HepG2 (cell line): Measurements from ENCODE around the gene ELOVL6. TPM values are rescaled to one million over a fixed set of nuclear protein-coding genes. Genes with fewer than 3 reads are reported as not detected.
A peak's percentile ranks its signal among the peaks of the same experiment; 100 is the strongest.

Experiments
- CHD2 ChIP-seq: IDR thresholded peaks from 2 replicates; pipeline ENCODE4 v1.6.1; 2011; ENCODE audit warnings: low read depth, low read length, improper control_type of control experiment
- DPF2 ChIP-seq: sonication (generic); formaldehyde crosslinking; IDR thresholded peaks from 2 replicates; pipeline ENCODE4 v1.4.0; 2020; ENCODE audit warnings: mild to moderate bottlenecking, low read depth, missing genetic modification reagents, borderline replicate concordance
- GABPB1 ChIP-seq: IDR thresholded peaks from 2 replicates; pipeline ENCODE4 v1.6.1; 2016; ENCODE audit warnings: mild to moderate bottlenecking, missing genetic modification reagents, moderate library complexity, missing compliant biosample characterization
- HDAC1 ChIP-seq: sonication (generic); formaldehyde crosslinking; IDR thresholded peaks from 2 replicates; pipeline ENCODE4 v1.5.1; 2020; ENCODE audit warnings: mild to moderate bottlenecking, missing genetic modification reagents
- HNRNPK ChIP-seq: fragments of 200-400 bp; formaldehyde crosslinking; IDR thresholded peaks from 2 replicates; pipeline ENCODE4 v1.6.1; 2018; ENCODE audit warnings: low read length, low read depth, moderate library complexity, mild to moderate bottlenecking; ENCODE audit not compliant: poor library complexity, severe bottlenecking
- JUNB ChIP-seq: sonication (generic); formaldehyde crosslinking; IDR thresholded peaks from 2 replicates; pipeline ENCODE4 v1.8.0; 2022; ENCODE audit warnings: missing genetic modification reagents, mild to moderate bottlenecking, borderline replicate concordance
- RFX5 ChIP-seq: IDR thresholded peaks from 2 replicates; pipeline ENCODE4 v1.6.1; 2011; ENCODE audit warnings: low read depth, low read length, improper control_type of control experiment
- SNRNP70 ChIP-seq: fragments of 200-400 bp; formaldehyde crosslinking; IDR thresholded peaks from 2 replicates; pipeline ENCODE4 v1.6.1; 2017; ENCODE audit warnings: mild to moderate bottlenecking, low read depth, low read length, moderate library complexity
- TSC22D2 ChIP-seq: sonication (generic); formaldehyde crosslinking; IDR thresholded peaks from 2 replicates; pipeline ENCODE4 v1.5.1; 2020; ENCODE audit warnings: missing genetic modification reagents, mild to moderate bottlenecking, borderline replicate concordance
- ZFP36L2 ChIP-seq: sonication (generic); formaldehyde crosslinking; IDR thresholded peaks from 2 replicates; pipeline ENCODE4 v1.4.0; 2020; ENCODE audit warnings: missing genetic modification reagents
- ZFY ChIP-seq: sonication (generic); formaldehyde crosslinking; IDR thresholded peaks from 2 replicates; pipeline ENCODE4 v1.4.0; 2020; ENCODE audit warnings: missing genetic modification reagents
- ZKSCAN8 ChIP-seq: IDR thresholded peaks from 2 replicates; pipeline ENCODE4 v1.6.1; 2016; ENCODE audit warnings: borderline replicate concordance, missing genetic modification reagents, missing compliant biosample characterization
- ZNF235 ChIP-seq: sonication (generic); formaldehyde crosslinking; IDR thresholded peaks from 2 replicates; pipeline ENCODE4 v1.8.1; 2023; ENCODE audit warnings: mild to moderate bottlenecking, missing genetic modification reagents, borderline replicate concordance
- ZNF296 ChIP-seq: sonication (generic); formaldehyde crosslinking; conservative IDR thresholded peaks from 2 replicates; pipeline ENCODE4 v1.5.0; 2020; ENCODE audit warnings: mild to moderate bottlenecking, missing genetic modification reagents
- ZNF605 ChIP-seq: sonication (generic); formaldehyde crosslinking; IDR thresholded peaks from 2 replicates; pipeline ENCODE4 v1.8.0; 2022; ENCODE audit warnings: mild to moderate bottlenecking, missing genetic modification reagents
- ZNF772 ChIP-seq: sonication (generic); formaldehyde crosslinking; IDR thresholded peaks from 2 replicates; pipeline ENCODE4 v1.5.0; 2020; ENCODE audit warnings: mild to moderate bottlenecking, missing genetic modification reagents
- polyA plus RNA-seq, 8 experiments: library from polyadenylated mRNA; depleted of rRNA in 3 of 8; stranded (reverse) in 7 of 8; unstranded in 1 of 8; fragments of >200 nt; fragmentation: Illumina TruSeq in 4 of 8; extraction: Trizol in 4 of 8; gene quantifications; 2 replicates each; pipeline versions ENCODE4 v1.2.1 to v1.2.3, GENCODE V29; 2011 to 2016; ENCODE audit warnings: low read depth in 4 of 8, missing spikeins in 1 of 8, mixed read lengths in 1 of 8; ENCODE audit not compliant: insufficient read depth in 1 of 8
- total RNA-seq, 5 experiments: library from RNA; depleted of rRNA; stranded (reverse); fragments of >200 nt; fragmentation: Illumina TruSeq; extraction: Trizol; gene quantifications; 2 replicates each; pipeline ENCODE4 v1.2.3, GENCODE V29; 2016; ENCODE audit warnings: low read depth in 1 of 5
- TF ChIP-seq, protein P1 (sequence below): sonication (generic); formaldehyde crosslinking; conservative IDR thresholded peaks from 2 replicates; pipeline ENCODE4 v1.5.0; 2020; ENCODE audit warnings: missing genetic modification reagents
- TF ChIP-seq, protein P2 (sequence below): sonication (generic); formaldehyde crosslinking; IDR thresholded peaks from 2 replicates; pipeline ENCODE4 v1.4.0; 2020; ENCODE audit warnings: missing genetic modification reagents, borderline replicate concordance
- TF ChIP-seq, protein P3 (sequence below): sonication (generic); formaldehyde crosslinking; IDR thresholded peaks from 2 replicates; pipeline ENCODE4 v1.8.0; 2022; ENCODE audit warnings: mild to moderate bottlenecking, missing genetic modification reagents, borderline replicate concordance
- TF ChIP-seq, protein P4 (sequence below): sonication (generic); formaldehyde crosslinking; conservative IDR thresholded peaks from 2 replicates; pipeline ENCODE4 v1.4.0; 2020; ENCODE audit warnings: missing genetic modification reagents
- TF ChIP-seq, protein P5 (sequence below): sonication (generic); formaldehyde crosslinking; IDR thresholded peaks from 2 replicates; pipeline ENCODE4 v1.8.1; 2023; ENCODE audit warnings: mild to moderate bottlenecking, moderate library complexity, missing genetic modification reagents

Gene ELOVL6
- total and polyA plus RNA-seq, 2 of the 13 experiments (the other 11 are each of a cell fraction or from before 2014, with no cell fraction given): 14.1 to 23.2 TPM

DNA sequence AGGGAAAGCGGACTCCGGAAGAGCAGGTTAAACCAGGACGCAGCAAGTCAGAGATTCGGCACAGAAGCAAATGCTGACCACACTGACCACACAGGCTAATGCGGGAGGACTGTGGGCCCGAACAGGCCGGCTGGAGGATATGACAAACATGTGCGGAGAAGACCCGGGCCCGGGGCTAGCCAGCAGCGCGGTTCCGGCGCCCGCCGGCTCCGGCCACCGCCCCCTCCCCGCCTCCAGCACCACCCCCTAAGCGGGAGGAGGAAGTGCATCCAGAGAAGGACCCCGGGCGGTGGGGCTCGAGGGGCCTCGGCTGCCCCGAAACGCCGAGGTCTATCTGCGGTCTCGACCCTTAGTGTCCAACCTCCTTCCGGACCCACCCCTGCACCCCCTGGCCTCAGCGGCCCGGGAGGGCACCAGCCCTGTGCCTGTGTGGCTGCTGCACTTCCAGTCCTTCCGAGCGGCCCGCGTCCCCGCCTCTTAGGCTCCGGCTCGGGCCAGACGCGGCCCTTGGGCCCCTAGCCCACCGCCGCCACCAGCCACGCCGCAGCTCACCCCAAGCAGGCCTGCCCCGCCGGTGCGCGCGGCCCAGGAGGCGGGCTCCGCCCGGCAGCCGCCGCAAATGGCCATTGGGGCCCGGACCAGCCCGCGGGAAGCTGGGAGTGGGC lies 2.1 kb downstream of the ELOVL6 start (continued):
- TF ChIP-seq, protein P1, sequence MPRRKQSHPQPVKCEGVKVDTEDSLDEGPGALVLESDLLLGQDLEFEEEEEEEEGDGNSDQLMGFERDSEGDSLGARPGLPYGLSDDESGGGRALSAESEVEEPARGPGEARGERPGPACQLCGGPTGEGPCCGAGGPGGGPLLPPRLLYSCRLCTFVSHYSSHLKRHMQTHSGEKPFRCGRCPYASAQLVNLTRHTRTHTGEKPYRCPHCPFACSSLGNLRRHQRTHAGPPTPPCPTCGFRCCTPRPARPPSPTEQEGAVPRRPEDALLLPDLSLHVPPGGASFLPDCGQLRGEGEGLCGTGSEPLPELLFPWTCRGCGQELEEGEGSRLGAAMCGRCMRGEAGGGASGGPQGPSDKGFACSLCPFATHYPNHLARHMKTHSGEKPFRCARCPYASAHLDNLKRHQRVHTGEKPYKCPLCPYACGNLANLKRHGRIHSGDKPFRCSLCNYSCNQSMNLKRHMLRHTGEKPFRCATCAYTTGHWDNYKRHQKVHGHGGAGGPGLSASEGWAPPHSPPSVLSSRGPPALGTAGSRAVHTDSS (CRISPR knock-in tag): no peak
- TF ChIP-seq ZNF235 (CRISPR knock-in tag) (no peak), ZNF296 (no peak), GABPB1 (peak; percentile 75), ZFP36L2 (CRISPR knock-in tag) (no peak), SNRNP70 (no peak), TSC22D2 (no peak), ZKSCAN8 (no peak), DPF2 (no peak), RFX5 (no peak), ZNF772 (CRISPR knock-in tag) (no peak), ZNF605 (CRISPR knock-in tag) (no peak), CHD2 (no peak; the same call in 1 of the 2 replicates), ZFY (peak; percentile 90), HDAC1 (peak; percentile 49; the same call in 1 of the 2 replicates), JUNB (CRISPR knock-in tag) (no peak), HNRNPK (no peak)
- TF ChIP-seq, protein P2, sequence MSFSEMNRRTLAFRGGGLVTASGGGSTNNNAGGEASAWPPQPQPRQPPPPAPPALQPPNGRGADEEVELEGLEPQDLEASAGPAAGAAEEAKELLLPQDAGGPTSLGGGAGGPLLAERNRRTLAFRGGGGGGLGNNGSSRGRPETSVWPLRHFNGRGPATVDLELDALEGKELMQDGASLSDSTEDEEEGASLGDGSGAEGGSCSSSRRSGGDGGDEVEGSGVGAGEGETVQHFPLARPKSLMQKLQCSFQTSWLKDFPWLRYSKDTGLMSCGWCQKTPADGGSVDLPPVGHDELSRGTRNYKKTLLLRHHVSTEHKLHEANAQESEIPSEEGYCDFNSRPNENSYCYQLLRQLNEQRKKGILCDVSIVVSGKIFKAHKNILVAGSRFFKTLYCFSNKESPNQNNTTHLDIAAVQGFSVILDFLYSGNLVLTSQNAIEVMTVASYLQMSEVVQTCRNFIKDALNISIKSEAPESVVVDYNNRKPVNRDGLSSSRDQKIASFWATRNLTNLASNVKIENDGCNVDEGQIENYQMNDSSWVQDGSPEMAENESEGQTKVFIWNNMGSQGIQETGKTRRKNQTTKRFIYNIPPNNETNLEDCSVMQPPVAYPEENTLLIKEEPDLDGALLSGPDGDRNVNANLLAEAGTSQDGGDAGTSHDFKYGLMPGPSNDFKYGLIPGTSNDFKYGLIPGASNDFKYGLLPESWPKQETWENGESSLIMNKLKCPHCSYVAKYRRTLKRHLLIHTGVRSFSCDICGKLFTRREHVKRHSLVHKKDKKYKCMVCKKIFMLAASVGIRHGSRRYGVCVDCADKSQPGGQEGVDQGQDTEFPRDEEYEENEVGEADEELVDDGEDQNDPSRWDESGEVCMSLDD (CRISPR knock-in tag): peak; percentile 67; the same call in 1 of the 2 replicates
- TF ChIP-seq, protein P3, sequence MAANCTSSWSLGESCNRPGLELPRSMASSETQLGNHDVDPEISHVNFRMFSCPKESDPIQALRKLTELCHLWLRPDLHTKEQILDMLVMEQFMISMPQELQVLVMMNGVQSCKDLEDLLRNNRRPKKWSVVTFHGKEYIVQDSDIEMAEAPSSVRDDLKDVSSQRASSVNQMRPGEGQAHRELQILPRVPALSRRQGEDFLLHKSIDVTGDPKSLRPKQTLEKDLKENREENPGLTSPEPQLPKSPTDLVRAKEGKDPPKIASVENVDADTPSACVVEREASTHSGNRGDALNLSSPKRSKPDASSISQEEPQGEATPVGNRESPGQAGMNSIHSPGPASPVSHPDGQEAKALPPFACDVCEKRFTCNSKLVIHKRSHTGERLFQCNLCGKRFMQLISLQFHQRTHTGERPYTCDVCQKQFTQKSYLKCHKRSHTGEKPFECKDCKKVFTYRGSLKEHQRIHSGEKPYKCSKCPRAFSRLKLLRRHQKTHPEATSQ (CRISPR knock-in tag): no peak
- TF ChIP-seq, protein P4, sequence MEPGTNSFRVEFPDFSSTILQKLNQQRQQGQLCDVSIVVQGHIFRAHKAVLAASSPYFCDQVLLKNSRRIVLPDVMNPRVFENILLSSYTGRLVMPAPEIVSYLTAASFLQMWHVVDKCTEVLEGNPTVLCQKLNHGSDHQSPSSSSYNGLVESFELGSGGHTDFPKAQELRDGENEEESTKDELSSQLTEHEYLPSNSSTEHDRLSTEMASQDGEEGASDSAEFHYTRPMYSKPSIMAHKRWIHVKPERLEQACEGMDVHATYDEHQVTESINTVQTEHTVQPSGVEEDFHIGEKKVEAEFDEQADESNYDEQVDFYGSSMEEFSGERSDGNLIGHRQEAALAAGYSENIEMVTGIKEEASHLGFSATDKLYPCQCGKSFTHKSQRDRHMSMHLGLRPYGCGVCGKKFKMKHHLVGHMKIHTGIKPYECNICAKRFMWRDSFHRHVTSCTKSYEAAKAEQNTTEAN (CRISPR knock-in tag): no peak
- TF ChIP-seq, protein P5, sequence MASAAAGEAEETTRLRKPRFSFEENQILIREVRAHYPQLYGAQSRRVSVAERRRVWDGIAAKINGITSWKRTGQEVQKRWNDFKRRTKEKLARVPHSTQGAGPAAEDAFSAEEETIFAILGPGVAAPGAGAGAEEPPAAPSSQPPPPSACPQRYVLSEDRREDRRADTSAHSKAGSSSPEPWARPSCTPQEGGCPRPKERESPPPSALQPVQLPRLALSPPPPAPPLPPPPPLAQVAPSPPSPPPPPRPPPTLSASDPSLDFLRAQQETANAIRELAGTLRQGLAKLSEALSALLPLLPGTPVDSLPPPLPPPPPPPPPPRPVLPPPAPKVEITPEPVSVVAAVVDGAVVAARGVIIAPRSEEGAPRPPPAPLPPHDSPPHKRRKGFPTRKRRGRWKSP (CRISPR knock-in tag): no peak
